Right lung (tissue), 5 donors: Measurements from ENCODE around the gene RIOX2. TPM values are rescaled to one million over a fixed set of nuclear protein-coding genes. Genes with fewer than 3 reads are reported as not detected.
A peak's percentile ranks its signal among the peaks of the same experiment; 100 is the strongest.
"Not testable (repeated sequence)": the region's sequence is repeated elsewhere in the genome, so short reads cannot be mapped to it uniquely, and the experiment has no call there.

Experiments
- DNase-seq, 2 donors: peaks; one replicate each; pipeline ENCODE4 v3.0.0-alpha.2; 2013
- polyA plus RNA-seq, 5 donors: library from polyadenylated mRNA; unstranded; fragments of 120-200 nt; gene quantifications; one replicate each; pipeline versions ENCODE4 v1.2.1 to v1.2.3, GENCODE V29; 2013; ENCODE audit warnings: inconsistent platforms in 1 of 5, low replicate concordance in 1 of 5; ENCODE audit not compliant: insufficient read length in 5 of 5, insufficient read depth in 1 of 5

Gene RIOX2
- polyA plus RNA-seq, 5 donors: 35.0 to 45.0 (median 40.7) TPM

- peak; percentile 59 to 65 for DNase-seq
Observed at GRCh38 chr3:97917813-97918536, 54.3 kb downstream of the RIOX2 start.

- no peak for DNase-seq
Observed at GRCh38 chr3:97916576-97916975, 55.7 kb downstream of the RIOX2 start.

- DNase-seq: no peak
Observed at GRCh38 chr3:97914388-97914787, 57.8 kb downstream of the RIOX2 start.

- no peak for DNase-seq
Observed at GRCh38 chr3:97911459-97911858, 60.8 kb downstream of the RIOX2 start.

GRCh38 chr3:97910931-97911351 lies 61.3 kb downstream of the RIOX2 start:
- no peak for DNase-seq

GRCh38 chr3:97910236-97910831 lies 61.9 kb downstream of the RIOX2 start:
- DNase-seq: not testable (repeated sequence)

GRCh38 chr3:97909830-97910229 lies 62.4 kb downstream of the RIOX2 start:
- DNase-seq: not testable (repeated sequence)

GRCh38 chr3:97901313-97902248 lies 70.7 kb downstream of the RIOX2 start:
- DNase-seq: peak in 1 of 2 donors; percentile 21

- DNase-seq: no peak
Observed at GRCh38 chr3:97899331-97899730, 72.9 kb downstream of the RIOX2 start.

GRCh38 chr3:97896547-97896946 lies 75.7 kb downstream of the RIOX2 start:
- no peak for DNase-seq

GRCh38 chr3:97896129-97896528 lies 76.1 kb downstream of the RIOX2 start:
- no peak for DNase-seq

GRCh38 chr3:97895216-97895615 lies 77.0 kb downstream of the RIOX2 start:
- no peak for DNase-seq

GRCh38 chr3:97892852-97893251 lies 79.4 kb downstream of the RIOX2 start:
- DNase-seq: no peak

Other genes starting within 250 kb of the RIOX2 start
- gene ARL6, start 207.7 kb downstream of the RIOX2 start, polyA plus RNA-seq: 10 to 100 TPM; 14.6 to 25.6 (median 20.0) TPM
- 10 to 100 TPM; 20.8 to 35.5 (median 32.0) TPM for gene CRYBG3, start 150.4 kb downstream of the RIOX2 start, polyA plus RNA-seq
- under 1 TPM in 1 of 5 donors, not detected in 4; 0.04 TPM for gene GABRR3, start 62.9 kb upstream of the RIOX2 start, polyA plus RNA-seq
- not detected for gene OR5AC2, start 114.7 kb upstream of the RIOX2 start, polyA plus RNA-seq
- under 1 TPM in 1 of 5 donors, not detected in 4; 0.03 TPM for gene OR5H1, start 158.3 kb upstream of the RIOX2 start, polyA plus RNA-seq
- under 1 TPM in 1 of 5 donors, not detected in 4; 0.03 TPM for gene OR5H14, start 175.0 kb upstream of the RIOX2 start, polyA plus RNA-seq
- gene OR5H15, start 194.3 kb upstream of the RIOX2 start, polyA plus RNA-seq: not detected